Vagina (tissue), 2 donors: ENCODE results near the gene OSTF1. TPM values are rescaled to one million over a fixed set of nuclear protein-coding genes. Genes with fewer than 3 reads are reported as not detected.

Experiments
- DNase-seq, 2 donors: peaks; one replicate each; pipeline ENCODE4 v3.0.0-alpha.2; 2017; ENCODE audit errors: extremely low spot score in 2 of 2
- H3K27ac ChIP-seq: fragments of 200-600 bp; sonication (generic); one replicate; pipeline ENCODE4 v1.5.1; 2019
- H3K27me3 ChIP-seq: fragments of 200-600 bp; sonication (generic); one replicate; pipeline ENCODE4 v1.5.1; 2019
- H3K36me3 ChIP-seq, 2 donors: fragments of 200-600 bp; sonication (generic); one replicate each; pipeline ENCODE4 v1.5.1; 2017 to 2019
- H3K4me1 ChIP-seq: fragments of 200-600 bp; sonication (generic); one replicate; pipeline ENCODE4 v1.5.1; 2019
- H3K4me3 ChIP-seq, 2 donors: fragments of 200-600 bp; sonication (generic); 1 replicate in 1 of 2; 2 replicates in 1 of 2; pipeline ENCODE4 v1.5.1; 2016 to 2019
- H3K9me3 ChIP-seq: fragments of 200-600 bp; sonication (generic); one replicate; pipeline ENCODE4 v1.5.1; 2019
- CTCF ChIP-seq, 3 experiments: fragments of 450-650 bp in 2 of 3; fragments of 200-600 bp in 1 of 3; sonication (generic) in 1 of 3; IDR thresholded peaks; one replicate each; pipeline ENCODE4 v1.5.1; 2017 to 2019; ENCODE audit warnings: antibody characterized with exemption in 3 of 3, mild to moderate bottlenecking in 2 of 3, moderate library complexity in 2 of 3
- POLR2A ChIP-seq, 2 donors: fragments of 450-650 bp; IDR thresholded peaks; one replicate each; pipeline ENCODE4 v1.6.1; 2017; ENCODE audit warnings: antibody characterized with exemption in 2 of 2, mild to moderate bottlenecking in 2 of 2, moderate library complexity in 2 of 2
- POLR2AphosphoS5 ChIP-seq, 2 donors: sonication (generic); formaldehyde crosslinking; IDR thresholded peaks; one replicate each; pipeline ENCODE4 v1.9.0; 2017; ENCODE audit warnings: antibody characterized with exemption in 2 of 2, mild to moderate bottlenecking in 2 of 2, low read depth in 1 of 2; ENCODE audit not compliant: insufficient read depth in 1 of 2
- intact Hi-C: fragments of 100-400 bp; cut with DNase I; formaldehyde crosslinking; loops from one replicate; pipeline ENCODE4 v1.15.1; 2023
- total RNA-seq: library from RNA; depleted of rRNA; stranded (reverse); fragments of >200 nt; gene quantifications from one replicate; pipeline ENCODE4 v1.2.3, GENCODE V29; 2016

Gene OSTF1
- total RNA-seq, 1 donor from 2014 or later, result 25.0 TPM

DNA sequence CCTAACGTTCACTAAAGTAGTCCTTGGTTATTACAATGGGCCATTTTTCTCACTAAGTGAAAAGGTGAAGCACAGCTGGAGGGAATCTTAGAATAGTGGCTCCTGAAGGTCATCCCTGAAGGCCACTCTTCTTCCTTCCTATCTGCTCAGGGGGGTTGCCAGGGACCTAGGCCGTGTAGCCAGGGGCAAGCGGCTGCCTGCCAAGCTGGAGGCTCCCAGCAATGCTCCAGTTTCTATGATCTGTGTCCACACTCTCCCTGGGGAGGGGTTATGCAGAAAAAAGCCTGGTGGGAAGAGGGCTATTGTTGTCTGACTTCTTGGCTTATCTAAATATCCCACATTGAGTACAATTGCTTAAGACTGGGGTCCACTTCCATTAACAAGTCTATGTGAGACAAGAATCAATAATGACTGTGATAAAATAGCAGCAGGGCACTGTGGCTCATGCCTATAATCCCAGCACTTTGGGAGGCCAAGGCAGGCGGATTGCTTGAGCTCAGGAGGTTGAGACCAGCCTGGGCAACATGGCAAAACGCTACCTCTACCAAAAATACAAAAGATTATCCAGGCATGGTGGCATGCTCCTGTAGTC, 4.1 kb upstream of the OSTF1 start:
- intact Hi-C loops, result no loop called here
- Histone ChIP-seq H3K27ac (peak overlapping the region; percentile 58), H3K4me1 (peaks cover 33% of the 10 kb centered on the region), H3K27me3 (no peaks in the 10 kb centered on the region), H3K36me3 (peaks cover 0 to 16% of the 10 kb centered on the region in 2 donors), H3K9me3 (no peaks in the 10 kb centered on the region), H3K4me3 (no peak overlapping the region)
- no peak for TF ChIP-seq POLR2A (IDR thresholded peaks at IDR 0.05)
- DNase-seq, result no peak

DNA sequence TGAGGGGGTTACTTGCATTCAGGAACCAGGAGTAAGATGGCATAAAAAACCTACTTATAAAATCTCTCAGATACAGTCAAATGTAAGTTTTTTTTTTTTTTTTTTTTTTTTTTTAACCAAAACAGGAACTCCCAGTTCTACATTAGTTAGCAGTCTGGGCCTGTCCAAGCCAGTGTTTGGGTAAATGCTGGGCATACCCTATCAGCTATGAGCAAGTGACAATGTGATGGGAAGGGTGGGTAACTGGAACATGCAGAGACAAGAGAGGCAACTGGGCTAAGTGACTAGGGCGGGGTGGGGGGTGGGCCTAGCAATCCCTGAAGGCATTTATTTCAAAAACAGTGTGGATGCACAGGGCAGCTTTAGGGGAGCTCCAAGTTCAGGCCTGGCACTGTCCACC, 2.7 kb upstream of the OSTF1 start:
- Histone ChIP-seq H3K9me3 (no peaks in the 10 kb centered on the region), H3K4me1 (peaks cover 47% of the 10 kb centered on the region), H3K27ac (peak overlapping the region; percentile 98), H3K4me3 (peak overlapping the region in 1 of 2 donors; percentile 89), H3K36me3 (peaks cover 0 to 11% of the 10 kb centered on the region in 2 donors), H3K27me3 (no peaks in the 10 kb centered on the region)
- no peak for DNase-seq
- intact Hi-C loops, result no loop called here
- no peak for TF ChIP-seq CTCF (IDR thresholded peaks at IDR 0.05)
- TF ChIP-seq POLR2AphosphoS5 (IDR thresholded peaks at IDR 0.05; ENCODE audit: insufficient read depth in 1 of 2, low read depth in 1 of 2), result no peak
- no peak for TF ChIP-seq POLR2A (IDR thresholded peaks at IDR 0.05)

GRCh38 chr9:75086541-75087288, 1.6 kb upstream of the OSTF1 start:
- Histone ChIP-seq H3K27me3 (no peaks in the 10 kb centered on the region), H3K9me3 (no peaks in the 10 kb centered on the region), H3K4me3 (peak overlapping the region; percentile 89 to 90), H3K27ac (peak overlapping the region; percentile 98), H3K4me1 (peaks cover 58% of the 10 kb centered on the region), H3K36me3 (peaks cover 0 to under 1% of the 10 kb centered on the region in 2 donors)
- TF ChIP-seq POLR2A (IDR thresholded peaks at IDR 0.05) (no peak), POLR2AphosphoS5 (IDR thresholded peaks at IDR 0.05; ENCODE audit: insufficient read depth in 1 of 2, low read depth in 1 of 2) (no peak), CTCF (IDR thresholded peaks at IDR 0.05) (no peak)
- intact Hi-C loops, result no loop called here
- DNase-seq, result no peak

DNA sequence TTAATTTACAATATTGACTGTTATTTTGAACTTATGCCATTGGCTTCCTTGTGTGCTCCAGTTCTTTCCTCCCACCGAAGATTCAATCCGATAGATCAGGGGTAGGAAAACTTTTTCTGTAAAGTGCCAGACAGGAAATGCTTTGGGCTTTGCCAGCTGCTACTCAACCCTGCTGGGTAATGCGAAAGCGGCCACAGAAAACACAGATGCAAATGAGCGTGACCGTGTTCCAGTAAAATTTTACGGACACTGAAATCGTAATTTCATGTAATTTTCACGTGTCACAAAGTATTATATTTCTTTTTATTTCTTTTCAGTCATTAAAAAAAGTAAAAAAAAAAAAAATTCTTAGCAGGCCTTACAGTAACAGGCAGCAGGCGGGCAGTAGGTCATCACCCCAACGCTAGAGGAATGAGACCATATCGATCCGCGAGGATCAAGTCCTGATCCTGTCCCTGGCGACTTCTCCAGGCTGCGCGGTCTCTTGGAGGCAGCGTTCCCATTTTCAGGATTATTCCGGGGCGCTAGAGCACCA, 958 bp upstream of the OSTF1 start:
- Histone ChIP-seq H3K36me3 (no peaks in the 10 kb centered on the region), H3K27ac (peak overlapping the region; percentile 98), H3K4me1 (peaks cover 64% of the 10 kb centered on the region), H3K4me3 (peak overlapping the region; percentile 89 to 90), H3K27me3 (no peaks in the 10 kb centered on the region), H3K9me3 (no peaks in the 10 kb centered on the region)
- intact Hi-C loops, result no loop called here
- TF ChIP-seq POLR2A (IDR thresholded peaks at IDR 0.05) (no peak), POLR2AphosphoS5 (IDR thresholded peaks at IDR 0.05; ENCODE audit: insufficient read depth in 1 of 2, low read depth in 1 of 2) (no peak), CTCF (IDR thresholded peaks at IDR 0.05) (no peak)
- DNase-seq, result no peak

DNA sequence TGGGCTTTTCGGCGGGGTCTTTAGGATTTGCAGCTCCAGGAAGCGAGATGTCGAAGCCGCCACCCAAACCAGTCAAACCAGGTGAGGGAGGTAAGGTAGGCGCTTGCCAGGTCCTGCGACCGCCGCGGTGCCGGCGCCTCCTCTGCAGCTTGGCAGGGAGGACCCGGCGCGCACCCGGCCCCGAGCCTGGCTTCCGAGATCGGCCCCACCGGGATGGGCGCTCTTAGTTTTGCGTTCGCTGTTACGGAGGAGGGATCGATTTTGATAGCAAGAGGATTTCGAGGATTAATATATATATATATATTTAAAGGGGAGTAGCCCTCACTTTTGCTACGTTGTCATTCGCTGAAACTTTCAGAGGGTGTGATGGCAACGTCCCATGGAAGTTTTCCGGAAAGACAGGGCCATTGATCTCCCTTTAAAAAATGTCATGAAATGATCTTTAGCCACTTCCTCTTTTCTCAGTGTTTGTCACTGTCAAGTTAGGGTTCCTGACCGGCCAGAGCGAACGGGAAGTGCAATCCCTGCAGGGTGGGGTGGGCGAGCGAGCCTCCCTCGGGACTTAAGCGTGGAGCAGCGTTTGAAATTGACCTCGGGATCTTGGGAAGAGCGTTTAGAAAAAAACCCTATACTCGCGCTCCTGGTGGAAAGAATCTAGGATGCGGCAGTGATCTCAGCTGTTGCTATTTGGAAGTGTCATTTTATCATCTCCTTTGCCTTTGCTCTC, 495 bp downstream of the OSTF1 start:
- Histone ChIP-seq H3K4me3 (peak overlapping the region; percentile 89 to 90), H3K36me3 (no peaks in the 10 kb centered on the region), H3K4me1 (peaks cover 62% of the 10 kb centered on the region), H3K27ac (peak overlapping the region; percentile 98), H3K27me3 (no peaks in the 10 kb centered on the region), H3K9me3 (no peaks in the 10 kb centered on the region)
- intact Hi-C loops, result no loop called here
- TF ChIP-seq CTCF (IDR thresholded peaks at IDR 0.05) (peak in 1 of 3 experiments; percentile 31), POLR2AphosphoS5 (IDR thresholded peaks at IDR 0.05; ENCODE audit: insufficient read depth in 1 of 2, low read depth in 1 of 2) (peak in 1 of 2 donors; percentile 50), POLR2A (IDR thresholded peaks at IDR 0.05) (no peak)
- peak in 1 of 2 donors; percentile 92 for DNase-seq
